Astrocyte (in vitro differentiated cells and primary cell): Measurements from ENCODE around the gene GPC5.

Experiments
- CTCF ChIP-seq: IDR thresholded peaks from 2 replicates; pipeline ENCODE4 v1.5.1; 2011; ENCODE audit warnings: low read depth, mild to moderate bottlenecking, inconsistent platforms, low read length, moderate library complexity; ENCODE audit not compliant: insufficient read depth
- EZH2 ChIP-seq: IDR thresholded peaks from 2 replicates; pipeline ENCODE4 v1.6.1; 2012; ENCODE audit warnings: mild to moderate bottlenecking, low read length, inconsistent platforms; ENCODE audit not compliant: insufficient read depth

- TF ChIP-seq CTCF (no peak), EZH2 (no peak)
Observed at GRCh38 chr13:92379371-92379770, 981.0 kb downstream of the GPC5 start.
